Kidney (tissue), 14 donors: ENCODE measurements around the gene MOB3A. TPM values are rescaled to one million over a fixed set of nuclear protein-coding genes. Genes with fewer than 3 reads are reported as not detected.

Experiments used
- DNase-seq, 5 donors: peaks; one replicate each; pipeline ENCODE4 v3.0.0-alpha.2; 2013 to 2020
- FAIRE-seq: peaks from 2 replicates; lab custom pipeline; 2012; peaks lifted over from hg19 to GRCh38; lab: Jason Lieb, UNC
- H3K27ac ChIP-seq, 2 donors: one replicate each; pipeline ENCODE4 v1.7.0; 2013; ENCODE audit warnings: low read depth in 2 of 2, low read length in 2 of 2, inconsistent platforms in 1 of 2
- H3K27me3 ChIP-seq: one replicate; pipeline ENCODE4 v1.7.1; 2013; ENCODE audit warnings: low read length, inconsistent platforms; ENCODE audit not compliant: control insufficient read depth, insufficient read depth
- H3K36me3 ChIP-seq, 3 donors: one replicate each; pipeline versions ENCODE4 v1.7.0 to v1.7.1; 2013; ENCODE audit warnings: low read length in 3 of 3, control low read depth in 1 of 3, inconsistent platforms in 1 of 3; ENCODE audit not compliant: insufficient read depth in 3 of 3, control insufficient read depth in 2 of 3
- H3K4me1 ChIP-seq, 3 donors: one replicate each; pipeline versions ENCODE4 v1.7.0 to v1.7.1; 2013; ENCODE audit warnings: low read length in 3 of 3, inconsistent platforms in 1 of 3, low read depth in 1 of 3; ENCODE audit not compliant: control insufficient read depth in 2 of 3, insufficient read depth in 2 of 3
- H3K4me3 ChIP-seq, 3 donors: one replicate each; pipeline versions ENCODE4 v1.7.0 to v1.8.1; 2013; ENCODE audit warnings: low read length in 3 of 3, control low read depth in 1 of 3, inconsistent platforms in 1 of 3
- H3K9ac ChIP-seq, 3 donors: one replicate each; pipeline versions ENCODE4 v1.7.0 to v1.7.1; 2013; ENCODE audit warnings: low read length in 3 of 3, control low read depth in 1 of 3, inconsistent platforms in 1 of 3
- H3K9me3 ChIP-seq, 3 donors: one replicate each; pipeline versions ENCODE4 v1.7.0 to v1.7.1; 2013; ENCODE audit warnings: low read length in 3 of 3, control low read depth in 1 of 3, inconsistent platforms in 1 of 3; ENCODE audit not compliant: control insufficient read depth in 2 of 3, insufficient read depth in 1 of 3
- intact Hi-C: fragments of 100-400 bp; cut with DNase I; formaldehyde crosslinking; loops from one replicate; pipeline ENCODE4 v1.11.1; 2022
- polyA plus RNA-seq: library from polyadenylated mRNA; stranded (reverse); fragments of 350-450 nt; fragmentation: Illumina TruSeq; extraction: RNeasy Lipid Tissue Mini Kit (QIAGEN cat#74804); gene quantifications from one replicate; pipeline ENCODE4 v1.2.3, GENCODE V29; 2014; ENCODE audit warnings: low read depth, low replicate concordance; ENCODE audit not compliant: insufficient read depth
- total RNA-seq: library from RNA; stranded (reverse); fragmentation: NEBNext Ultra II Directional; extraction: Animal tissue kit (Norgen Biotek cat#: 25700); gene quantifications from one replicate; pipeline ENCODE4 v1.2.1, GENCODE V29; 2021
- TF ChIP-seq, protein P1 (sequence below): IDR thresholded peaks from 3 replicates; pipeline ENCODE4 v1.5.1; 2012; ENCODE audit warnings: mild to moderate bottlenecking, moderate library complexity, borderline replicate concordance; ENCODE audit not compliant: insufficient read depth; ENCODE audit errors: extremely low read depth
- donor health status: control.
- donor health status: control.
- donor health status: control.
- donor health status: control.
- donor health status: control.
- donor health status: DM: yes; HTN: yes; CAD: no.
- donor health status: Normal renal cell carcinoma (clear cell type).

MOB3A gene
- total and polyA plus RNA-seq, 2 donors from 2014 or later = 16.9 to 59.7 TPM

GRCh38 chr19:2042485-2043250 lies 53.5 kb downstream of the MOB3A start:
- intact Hi-C loops = no loop called here
- Histone ChIP-seq H3K4me3 (no peak overlapping the region), H3K27me3 (no peaks in the 10 kb centered on the region), H3K9ac (peak overlapping the region in 1 of 3 donors; percentile 31), H3K36me3 (peaks cover 0 to 51% (median 3%) of the 10 kb centered on the region in 3 donors), H3K27ac (peak overlapping the region; percentile 87 to 89), H3K9me3 (no peaks in the 10 kb centered on the region), H3K4me1 (peaks cover 0 to 61% (median 32%) of the 10 kb centered on the region in 3 donors)
- DNase-seq (peak in 1 of 5 donors; percentile 85), FAIRE-seq (no peak)
- TF ChIP-seq, protein P1, sequence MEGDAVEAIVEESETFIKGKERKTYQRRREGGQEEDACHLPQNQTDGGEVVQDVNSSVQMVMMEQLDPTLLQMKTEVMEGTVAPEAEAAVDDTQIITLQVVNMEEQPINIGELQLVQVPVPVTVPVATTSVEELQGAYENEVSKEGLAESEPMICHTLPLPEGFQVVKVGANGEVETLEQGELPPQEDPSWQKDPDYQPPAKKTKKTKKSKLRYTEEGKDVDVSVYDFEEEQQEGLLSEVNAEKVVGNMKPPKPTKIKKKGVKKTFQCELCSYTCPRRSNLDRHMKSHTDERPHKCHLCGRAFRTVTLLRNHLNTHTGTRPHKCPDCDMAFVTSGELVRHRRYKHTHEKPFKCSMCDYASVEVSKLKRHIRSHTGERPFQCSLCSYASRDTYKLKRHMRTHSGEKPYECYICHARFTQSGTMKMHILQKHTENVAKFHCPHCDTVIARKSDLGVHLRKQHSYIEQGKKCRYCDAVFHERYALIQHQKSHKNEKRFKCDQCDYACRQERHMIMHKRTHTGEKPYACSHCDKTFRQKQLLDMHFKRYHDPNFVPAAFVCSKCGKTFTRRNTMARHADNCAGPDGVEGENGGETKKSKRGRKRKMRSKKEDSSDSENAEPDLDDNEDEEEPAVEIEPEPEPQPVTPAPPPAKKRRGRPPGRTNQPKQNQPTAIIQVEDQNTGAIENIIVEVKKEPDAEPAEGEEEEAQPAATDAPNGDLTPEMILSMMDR = no peak

DNA sequence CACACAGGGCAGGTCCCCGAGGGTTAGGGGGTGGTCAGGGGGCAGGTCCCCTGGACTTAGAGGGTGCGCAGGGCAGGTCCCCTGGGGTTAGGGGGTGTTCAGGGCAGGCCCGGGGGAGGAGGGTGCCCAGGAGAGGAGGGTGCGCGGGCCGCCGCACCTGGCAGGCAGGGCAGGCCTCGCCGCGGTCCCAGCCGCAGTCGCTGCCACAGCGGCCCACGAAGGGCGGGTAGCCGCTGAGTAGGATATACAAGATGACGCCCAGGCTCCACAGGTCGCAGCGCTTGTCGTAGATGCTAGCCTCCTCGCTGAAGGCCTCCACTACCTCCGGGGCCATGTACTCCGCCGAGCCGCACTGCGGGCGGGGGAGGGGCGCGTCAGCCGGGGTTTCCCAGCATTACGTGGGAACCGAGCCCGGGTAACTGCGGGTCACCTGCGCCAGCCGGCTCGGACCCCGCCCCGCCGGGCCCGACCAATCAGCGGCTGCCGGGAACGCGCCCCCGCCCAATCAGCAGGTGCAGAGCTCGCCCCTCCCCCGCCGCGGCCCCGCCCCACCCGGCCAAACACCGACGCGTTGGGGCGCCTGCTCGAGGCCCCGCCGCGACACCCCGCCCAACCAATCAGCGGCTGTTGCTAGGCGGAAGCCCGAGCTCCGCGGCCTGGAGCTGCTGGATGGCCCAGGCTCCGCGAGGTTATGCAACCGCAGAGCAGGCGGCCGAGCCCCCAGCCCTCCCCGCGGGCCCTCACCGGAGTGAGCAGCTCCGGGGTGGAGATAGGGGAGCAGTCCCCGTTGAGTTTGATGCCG lies 54.2 kb downstream of the MOB3A start:
- FAIRE-seq (no peak), DNase-seq (peak; percentile 97 to 100 (median 98))
- H3K27me3 ChIP-seq = no peaks in the 10 kb centered on the region
- no peaks in the 10 kb centered on the region for H3K9me3 ChIP-seq
- H3K4me3 ChIP-seq = peak overlapping the region in 1 of 3 donors; percentile 37
- intact Hi-C loops = no loop called here
- peaks cover 0 to 51% (median 3%) of the 10 kb centered on the region in 3 donors for H3K36me3 ChIP-seq
- H3K4me1 ChIP-seq = peaks cover 0 to 53% (median 27%) of the 10 kb centered on the region in 3 donors
- peak overlapping the region in 1 of 3 donors; percentile 31 for H3K9ac ChIP-seq
- H3K27ac ChIP-seq = peak overlapping the region; percentile 87 to 89
- TF ChIP-seq, protein P1 = no peak

GRCh38 chr19:2041433-2041682 lies 54.8 kb downstream of the MOB3A start:
- Histone ChIP-seq H3K4me3 (no peak overlapping the region), H3K27me3 (no peaks in the 10 kb centered on the region), H3K36me3 (peaks cover 0 to 48% (median 3%) of the 10 kb centered on the region in 3 donors), H3K27ac (peak overlapping the region; percentile 87 to 89), H3K4me1 (peaks cover 0 to 48% (median 27%) of the 10 kb centered on the region in 3 donors), H3K9ac (peak overlapping the region in 1 of 3 donors; percentile 12), H3K9me3 (no peaks in the 10 kb centered on the region)
- TF ChIP-seq, protein P1 = no peak
- FAIRE-seq (no peak), DNase-seq (no peak)
- intact Hi-C loops = no loop called here
